HG03342 (cell line): ENCODE results near the gene STK38L.

Experiments
- ATAC-seq: cut with Tn5 transposase; IDR thresholded peaks from one replicate; pipeline ENCODE4 v1.9.1; 2021; ENCODE audit warnings: mild to moderate bottlenecking, moderate library complexity; ENCODE audit not compliant: unreplicated experiment

STK38L gene

DNA sequence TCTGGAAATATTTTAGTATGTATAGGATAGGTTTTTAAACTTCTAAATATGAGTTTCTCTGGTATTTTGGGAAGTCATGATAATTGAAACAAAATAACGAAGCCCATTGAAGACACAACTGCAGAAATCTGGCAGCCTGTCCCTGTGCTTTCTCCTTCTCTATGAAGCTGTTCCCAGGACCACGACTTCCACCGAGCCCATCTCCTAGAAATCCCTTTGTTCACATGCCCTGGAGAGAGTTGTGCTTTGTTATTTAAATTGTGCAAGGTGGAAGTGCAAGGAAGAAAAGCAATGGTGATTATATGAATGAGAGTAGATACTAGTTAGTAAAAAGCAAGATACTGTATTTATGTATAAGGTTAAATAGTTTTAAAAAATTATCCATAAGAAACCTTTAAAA is 32.2 kb downstream of the STK38L start:
- no peak for ATAC-seq

DNA sequence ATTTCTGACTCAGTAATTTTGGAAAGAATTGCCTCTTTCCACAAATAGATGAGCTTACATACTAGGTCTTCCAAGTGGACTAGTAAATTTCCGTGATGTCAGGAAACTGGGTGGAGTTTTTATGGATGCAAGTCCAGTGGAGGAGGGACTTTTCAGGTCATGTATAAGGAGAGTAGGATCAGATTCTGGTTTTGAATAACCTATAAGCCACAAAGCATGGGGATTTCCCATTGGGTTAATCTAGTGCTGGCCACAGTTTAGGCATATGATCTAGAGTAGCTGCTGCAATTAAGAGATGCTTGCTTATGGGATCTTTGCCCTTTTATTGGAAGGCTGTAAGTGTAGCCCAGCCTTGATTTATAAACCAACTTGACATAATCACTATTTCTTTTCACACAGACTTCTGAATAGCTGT is 33.8 kb downstream of the STK38L start:
- peak; percentile 83 for ATAC-seq

DNA sequence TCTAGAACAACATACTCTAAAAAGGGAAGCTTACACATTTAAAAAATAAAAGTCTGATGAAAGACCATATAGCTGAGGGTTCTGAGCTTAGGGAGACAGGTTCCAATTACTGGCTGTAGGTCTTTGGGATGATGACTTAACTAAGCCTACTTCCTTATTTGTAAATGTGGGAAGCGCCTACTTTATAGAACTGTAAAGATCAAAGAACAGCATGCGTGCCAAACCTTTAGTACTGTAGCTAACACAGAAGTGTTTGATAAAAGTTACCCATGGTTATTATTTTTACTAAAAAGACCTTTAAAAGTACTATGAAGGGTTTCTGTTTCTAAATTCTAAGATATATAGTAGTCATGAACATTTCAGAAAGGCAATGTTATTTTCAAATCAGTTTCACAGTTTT is 35.7 kb downstream of the STK38L start:
- no peak for ATAC-seq

DNA sequence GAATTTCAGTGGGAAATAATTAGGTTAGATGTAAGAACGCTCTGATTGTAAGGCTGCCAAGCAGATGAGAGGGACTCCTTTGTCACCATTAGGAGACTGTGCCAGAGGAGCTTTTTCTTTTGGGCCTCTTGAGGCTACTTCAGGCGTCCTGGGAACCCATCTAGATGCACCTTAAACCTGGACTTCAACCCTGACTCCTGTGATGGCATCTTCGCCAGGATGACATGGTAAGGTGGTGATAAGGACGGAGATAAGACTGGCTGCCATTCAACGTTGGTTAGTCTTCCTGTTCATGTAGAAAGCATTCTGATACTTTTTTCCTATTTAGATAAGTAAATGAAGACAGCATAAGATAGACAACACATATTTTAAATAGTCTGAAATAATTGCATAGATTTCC is 36.3 kb downstream of the STK38L start:
- no peak for ATAC-seq

DNA sequence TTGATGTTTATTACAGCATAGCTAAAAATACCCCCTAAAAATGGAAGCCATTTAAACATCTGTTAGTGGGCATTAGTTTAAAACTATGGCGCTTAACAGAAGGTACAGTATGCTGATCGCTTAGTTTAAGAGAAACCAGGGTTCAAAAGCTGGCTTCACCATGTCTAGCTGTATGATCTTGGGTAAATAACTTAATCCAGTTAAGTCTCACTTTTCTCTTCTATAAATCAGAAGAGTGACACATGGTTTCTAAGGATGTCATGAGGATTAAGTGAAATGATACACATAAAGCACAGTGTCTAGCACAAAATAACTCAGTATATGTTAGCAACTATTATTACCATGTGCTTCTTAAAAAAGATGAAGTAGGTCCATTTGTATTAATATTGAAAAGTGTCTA is 38.7 kb downstream of the STK38L start:
- ATAC-seq, result no peak

DNA sequence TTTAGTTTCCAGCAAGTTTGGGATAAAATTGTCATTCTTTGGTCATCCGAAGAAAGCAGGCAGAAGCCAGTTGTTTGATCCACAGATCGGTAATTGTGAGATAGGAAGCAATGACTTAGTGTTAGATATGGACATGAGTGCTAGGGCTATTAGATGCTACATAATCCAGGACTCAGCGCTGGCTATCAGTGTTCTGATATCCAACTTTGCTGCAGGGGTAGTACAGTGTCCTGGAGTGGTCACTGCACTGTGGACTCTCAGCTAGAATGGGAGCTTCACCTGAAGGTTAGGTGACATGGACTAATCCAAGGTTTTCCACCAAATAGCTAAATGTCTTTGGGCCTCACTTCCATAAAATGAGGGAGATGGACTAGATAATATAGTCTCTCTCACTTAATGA is 39.9 kb downstream of the STK38L start:
- ATAC-seq, result no peak

DNA sequence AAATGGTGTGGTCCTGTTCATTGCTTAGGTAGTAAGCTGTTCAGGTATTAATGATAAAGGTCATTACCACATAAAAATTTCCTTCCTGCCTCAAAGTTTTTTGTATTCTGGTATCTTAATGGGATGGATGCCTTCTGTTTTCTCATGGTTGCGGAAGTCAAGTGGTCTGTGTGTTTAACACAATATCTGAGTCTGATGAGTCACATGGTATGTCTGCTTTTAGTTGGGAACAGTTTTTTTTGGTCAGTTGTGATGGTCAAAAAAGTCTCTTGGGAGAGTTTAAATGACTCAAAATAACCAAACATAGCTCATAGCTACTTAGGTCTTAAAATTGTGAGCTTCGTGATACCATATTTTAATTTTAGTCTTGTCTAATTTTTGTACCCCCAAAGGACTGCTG is 40.7 kb downstream of the STK38L start:
- peak; percentile 67 for ATAC-seq

DNA sequence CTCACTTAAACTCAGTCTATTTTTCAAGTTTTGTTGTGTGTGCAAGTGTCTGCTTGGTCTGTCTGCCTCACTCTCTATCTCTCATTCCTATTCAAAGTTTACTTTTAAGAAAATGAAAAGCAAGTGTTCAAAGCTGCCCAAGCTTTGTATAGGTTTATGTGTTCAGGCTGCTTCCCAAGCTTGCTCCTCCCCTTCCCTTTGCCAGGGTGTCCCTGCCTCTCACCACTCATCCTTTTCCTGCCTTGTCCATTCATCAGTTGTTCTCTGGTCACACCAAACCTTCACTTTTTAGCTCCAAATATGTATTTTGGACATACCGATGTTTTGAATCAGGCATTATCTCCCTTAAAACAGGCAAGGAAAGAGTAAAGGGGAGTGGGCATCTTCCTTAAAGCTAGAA is 41.3 kb downstream of the STK38L start:
- no peak for ATAC-seq

DNA sequence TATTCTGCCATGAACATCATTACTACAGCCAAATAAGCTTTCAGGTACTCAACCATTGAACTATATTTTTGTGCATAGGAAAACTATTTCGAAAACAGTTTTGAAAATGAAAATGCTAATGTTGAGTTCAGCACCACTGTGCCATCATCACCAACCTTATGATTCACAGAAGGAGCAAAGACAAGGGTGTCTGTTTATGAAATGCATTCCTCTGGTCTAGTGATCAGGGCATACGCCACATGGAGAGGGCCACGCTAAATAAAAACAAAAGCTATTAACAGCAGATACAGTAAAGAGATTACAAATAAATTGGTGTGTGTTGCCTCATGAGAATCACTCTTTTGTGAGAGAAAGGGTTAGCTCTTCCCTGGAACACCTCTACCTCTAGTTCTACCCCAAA is 45.3 kb downstream of the STK38L start:
- ATAC-seq, result no peak

DNA sequence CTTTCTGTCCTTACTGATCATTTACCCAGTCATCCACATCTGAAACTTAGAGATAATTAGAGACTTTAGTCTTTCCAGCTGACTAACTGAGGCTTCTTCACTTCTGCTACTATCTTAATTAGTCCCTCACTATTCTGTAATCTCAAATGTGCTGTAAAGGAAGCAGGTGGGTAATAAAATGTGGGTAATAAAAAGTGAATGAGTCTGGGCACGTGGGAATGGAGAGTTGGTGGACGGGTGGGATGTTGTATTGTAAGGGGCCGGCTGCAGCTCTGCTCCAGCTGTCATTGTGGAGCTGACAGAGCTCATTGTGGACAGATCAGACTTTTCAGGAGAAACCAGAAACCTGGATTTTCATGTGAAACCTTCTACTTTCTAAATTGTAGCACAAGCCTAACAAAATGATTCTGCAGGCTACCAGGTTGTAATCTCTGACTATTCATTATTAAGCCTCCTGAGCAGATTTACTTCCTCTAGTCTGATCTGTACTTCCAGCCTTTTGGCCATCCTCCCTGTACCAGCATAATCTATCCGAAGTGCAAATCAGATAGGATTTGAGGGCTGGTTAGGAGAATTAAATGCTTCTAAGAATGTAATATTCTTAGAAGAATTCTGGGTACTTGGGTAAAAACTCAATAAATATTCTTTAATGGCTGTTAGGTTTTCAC is 46.5 kb downstream of the STK38L start:
- ATAC-seq, result no peak

DNA sequence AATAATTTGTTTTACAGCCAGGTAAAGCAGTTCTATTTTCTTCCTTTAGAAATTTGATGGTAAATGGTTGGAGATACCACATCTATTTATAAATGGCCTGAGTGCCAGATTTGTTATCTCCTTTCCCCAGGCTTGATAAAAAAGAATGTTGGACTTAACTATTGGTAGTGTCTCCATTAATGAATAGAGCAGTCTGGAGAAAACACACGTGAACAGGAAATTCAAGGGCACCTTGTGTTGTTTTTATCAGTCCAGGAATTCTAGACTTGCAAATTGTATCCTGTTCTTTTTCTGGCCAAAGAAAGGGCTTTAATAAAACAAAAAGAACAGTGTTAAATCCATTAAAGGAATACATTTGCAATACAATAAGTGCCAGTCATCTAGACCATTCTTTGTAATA is 47.8 kb downstream of the STK38L start:
- ATAC-seq, result no peak

DNA sequence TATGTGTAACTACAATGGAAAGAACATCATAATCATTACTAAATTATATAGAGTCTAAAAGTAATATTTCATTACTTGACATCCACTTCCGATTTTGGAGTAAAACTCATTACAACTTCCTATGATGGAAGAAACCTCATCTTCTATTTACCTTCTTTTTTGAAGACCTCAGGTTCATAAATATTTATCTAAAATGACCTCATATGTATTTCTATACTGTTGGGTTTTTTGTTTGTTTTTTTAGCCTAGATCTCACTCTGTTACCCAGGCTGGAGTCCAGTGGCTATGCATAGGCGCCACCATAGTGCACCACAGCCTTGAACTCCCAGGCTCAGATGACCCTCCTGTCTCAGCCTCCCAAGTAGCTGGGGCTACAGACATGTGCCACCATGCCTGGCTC is 48.6 kb downstream of the STK38L start:
- ATAC-seq, result no peak

DNA sequence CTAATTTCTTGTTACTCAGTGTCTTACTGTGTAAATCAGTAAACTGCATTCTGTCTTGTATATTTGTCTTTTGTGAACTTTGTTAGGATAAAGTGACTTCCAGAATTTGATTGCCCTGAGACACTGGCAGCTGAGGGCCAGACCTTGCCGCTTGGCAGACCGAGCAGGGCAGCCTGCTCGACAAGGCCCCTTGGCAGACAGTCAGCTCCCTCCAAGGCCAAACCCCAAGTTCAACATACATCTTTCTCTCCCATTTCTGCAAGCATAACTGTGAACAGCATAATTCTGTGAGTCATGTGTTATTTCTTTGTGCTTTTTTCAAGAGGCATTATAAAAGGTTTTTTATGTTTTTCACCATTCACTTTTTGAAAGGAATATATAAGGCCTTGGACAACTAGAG is 49.4 kb downstream of the STK38L start:
- ATAC-seq, result no peak

DNA sequence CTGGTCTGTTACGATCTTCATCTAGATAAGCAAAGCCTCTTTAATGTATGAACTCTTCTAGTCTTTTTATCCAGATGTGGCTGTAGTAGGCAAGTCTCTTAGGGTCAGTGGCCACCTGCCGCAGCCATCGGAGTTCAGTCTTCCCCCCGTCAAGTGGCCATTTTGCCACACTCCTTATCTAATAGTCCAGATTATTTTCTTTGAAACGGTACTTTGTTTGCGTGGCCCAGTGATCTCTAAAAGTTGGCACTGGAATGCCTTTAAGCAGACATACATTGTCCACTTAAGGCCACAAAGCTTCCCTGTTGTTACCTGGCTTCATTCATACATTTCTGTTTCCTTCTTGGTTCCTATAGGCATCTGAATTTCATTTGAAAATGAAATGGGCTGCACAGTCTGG is 52.6 kb downstream of the STK38L start:
- ATAC-seq, result no peak

DNA sequence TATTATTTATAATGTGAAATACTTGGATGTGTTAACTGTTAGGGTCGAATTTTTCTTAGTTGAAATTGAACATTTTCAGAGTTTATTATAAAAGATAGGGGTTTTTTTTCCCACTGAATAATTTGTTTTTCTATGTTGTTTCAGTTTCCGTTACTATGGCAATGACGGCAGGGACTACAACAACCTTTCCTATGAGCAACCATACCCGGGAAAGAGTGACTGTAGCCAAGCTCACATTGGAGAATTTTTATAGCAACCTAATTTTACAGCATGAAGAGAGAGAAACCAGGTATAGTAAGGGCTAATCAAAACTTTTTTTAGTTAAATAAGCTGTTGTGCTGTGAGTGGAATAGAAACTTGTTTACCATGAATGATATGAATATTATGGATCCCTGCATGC is 53.5 kb downstream of the STK38L start:
- no peak for ATAC-seq

DNA sequence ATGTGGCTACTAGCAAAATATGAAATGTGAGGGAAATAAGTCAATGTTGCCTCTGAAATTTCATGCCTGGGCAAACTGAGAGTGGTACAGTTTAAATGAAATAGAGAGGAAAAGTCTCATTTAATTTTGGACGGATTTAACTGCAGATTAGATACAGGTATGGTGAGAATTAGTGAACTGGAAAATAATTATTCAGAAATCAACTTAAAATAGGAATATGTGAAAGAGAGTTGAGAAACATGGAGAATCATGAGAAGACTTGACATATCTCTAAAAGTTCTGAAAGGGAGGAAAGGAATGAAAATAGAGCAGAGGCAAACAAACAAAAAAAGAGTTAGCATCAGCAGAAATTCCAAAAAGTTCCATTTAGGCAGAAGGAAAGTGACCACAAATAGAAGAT is 55.0 kb downstream of the STK38L start:
- ATAC-seq, result no peak

DNA sequence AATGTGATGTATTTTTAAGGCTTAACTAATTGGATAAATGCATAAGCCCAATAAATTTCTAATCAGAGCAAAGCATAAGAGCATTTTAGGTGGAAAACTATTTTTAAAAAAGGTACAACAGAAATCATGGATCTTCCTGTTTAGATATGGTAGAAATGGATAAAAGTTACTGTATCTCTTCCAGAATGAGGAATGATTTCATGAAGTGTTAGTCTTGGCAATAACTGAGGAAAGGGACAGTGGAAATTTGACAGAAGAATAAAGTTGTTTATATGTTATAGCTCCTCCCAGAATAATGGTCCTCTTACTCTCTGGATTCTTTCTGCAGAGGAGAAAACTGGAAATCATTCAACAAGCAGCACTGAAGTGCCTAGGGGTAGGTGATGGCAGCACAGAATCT is 56.1 kb downstream of the STK38L start:
- ATAC-seq, result no peak

DNA sequence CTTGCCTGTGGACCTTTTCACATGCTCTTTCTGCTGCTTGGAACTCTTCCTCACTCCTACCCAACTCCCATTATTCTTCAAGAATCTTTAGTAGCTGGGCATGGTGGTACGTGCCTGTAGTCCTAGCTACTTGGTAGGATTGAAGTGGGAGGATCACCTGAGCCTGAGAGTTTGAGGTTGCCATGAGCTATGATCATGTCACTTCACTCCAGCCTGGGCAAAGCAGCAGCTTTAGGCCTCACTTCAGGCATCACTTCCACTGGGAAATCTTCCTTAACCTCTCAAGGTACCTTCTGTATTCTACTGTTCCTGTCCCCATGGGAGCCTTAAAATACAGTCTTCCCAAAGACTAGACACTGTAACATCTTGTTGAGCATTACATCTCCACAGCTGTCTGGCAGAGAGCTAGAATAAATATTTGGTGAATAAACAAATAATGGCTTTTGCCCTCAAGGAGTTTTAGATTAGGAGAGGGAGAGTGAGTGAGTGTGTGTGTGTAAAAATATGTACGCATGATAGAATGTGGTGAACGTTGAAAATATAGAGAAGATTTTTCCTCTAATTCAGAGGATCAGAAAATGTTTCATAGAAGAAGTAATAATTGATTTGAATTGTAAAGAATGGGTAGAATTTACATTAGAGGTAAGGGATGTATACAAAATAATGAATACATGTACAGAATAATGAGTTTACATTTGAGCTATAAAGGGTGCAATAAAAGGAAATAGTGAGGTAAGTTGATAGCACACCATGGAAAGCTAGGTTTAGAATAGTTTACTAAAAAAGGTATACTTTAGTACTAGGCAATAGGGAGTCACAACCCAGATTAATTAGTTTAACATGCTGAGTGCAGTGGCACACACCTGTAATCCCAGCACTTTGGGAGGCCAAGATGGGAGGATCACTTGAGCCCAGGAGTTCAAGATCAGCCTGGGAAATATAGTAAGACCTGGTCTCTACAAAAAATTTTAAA is 59.3 kb downstream of the STK38L start:
- ATAC-seq, result no peak

DNA sequence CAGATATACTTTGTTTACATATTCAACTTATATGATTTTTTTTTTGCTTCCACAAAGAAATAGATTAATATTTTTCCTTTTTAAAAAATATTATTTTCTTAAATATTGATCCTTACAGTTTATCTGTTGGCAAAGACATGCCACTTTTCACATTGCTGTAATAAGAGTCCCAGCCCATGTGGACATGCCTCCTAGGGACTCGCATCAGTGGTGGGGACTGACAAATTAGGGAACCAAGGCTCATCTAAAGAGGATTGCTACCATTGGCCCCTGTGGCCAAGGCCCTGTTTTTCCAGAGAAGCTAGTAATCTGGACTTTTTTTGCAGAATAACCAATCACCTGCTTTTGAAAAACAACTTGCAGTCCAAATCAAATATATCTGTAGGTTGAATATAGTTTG is 60.8 kb downstream of the STK38L start:
- ATAC-seq, result no peak

DNA sequence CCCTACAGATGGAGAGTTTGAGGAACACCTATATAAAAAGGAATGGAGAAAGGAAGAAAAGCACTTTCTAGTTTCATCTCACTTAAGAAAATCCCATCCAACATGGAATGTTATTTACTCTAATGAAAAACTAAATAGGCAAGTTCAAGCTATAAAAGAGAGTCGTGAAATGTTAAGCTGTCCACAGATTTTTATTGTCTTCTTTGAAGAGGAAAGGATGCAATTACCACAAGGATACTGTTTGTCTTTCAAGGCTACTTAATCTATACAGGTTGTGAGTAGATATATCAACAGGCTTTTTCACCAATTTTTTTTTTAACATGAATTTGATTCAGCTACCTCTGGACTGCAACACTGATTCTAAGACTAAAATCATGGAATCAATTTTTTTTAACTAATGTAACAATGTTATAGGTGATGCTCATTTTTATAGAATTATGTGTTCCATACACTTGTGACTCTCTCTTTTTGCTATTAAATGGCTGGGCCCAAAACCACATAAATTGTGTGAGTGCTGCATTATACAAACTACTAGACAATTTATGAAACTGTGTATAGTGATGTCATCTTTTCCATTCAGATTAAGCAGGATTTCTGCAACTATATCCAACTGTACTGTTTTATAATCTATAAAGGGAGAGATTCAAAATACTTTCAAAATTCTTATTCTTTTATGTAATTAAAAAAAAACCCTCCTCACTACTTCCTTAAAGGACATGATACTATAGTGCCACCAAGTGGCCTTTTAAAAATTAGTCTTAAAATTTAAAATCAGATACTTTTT is 61.8 kb downstream of the STK38L start:
- ATAC-seq, result no peak

DNA sequence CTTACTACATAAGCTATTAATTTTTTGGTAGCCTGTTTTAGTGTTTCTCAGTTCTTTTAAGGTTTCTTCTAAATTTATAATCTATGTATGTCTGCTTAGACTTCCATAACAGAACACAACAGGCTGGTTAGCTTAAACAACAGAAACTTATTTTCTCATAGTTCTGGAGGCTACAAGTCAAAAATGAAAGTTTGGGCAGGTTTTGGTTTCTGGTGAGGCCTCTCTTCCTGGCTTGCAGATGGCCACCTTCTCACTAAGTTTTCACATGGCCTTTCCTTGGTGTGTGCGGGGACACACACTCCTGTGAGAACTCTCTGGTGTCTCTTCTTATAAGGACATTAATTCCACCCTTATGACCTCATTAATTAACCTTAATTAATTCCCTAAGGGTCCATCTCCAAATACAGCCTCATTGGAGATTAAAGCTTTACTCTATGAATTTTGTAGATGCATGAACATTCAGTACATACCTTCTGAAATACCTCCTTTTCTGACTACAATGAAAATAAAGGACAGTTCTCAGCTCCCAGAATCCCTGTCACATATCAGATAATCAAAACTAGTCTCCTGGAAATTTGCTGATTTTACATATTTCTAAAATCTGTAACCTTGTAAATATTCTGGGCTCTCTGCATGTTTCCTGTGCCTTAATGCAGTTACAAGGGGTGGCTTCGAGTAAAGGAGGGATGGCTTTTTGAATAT is 65.4 kb downstream of the STK38L start:
- ATAC-seq, result no peak
